GM13976 (cell line): ENCODE results near the gene TNNT2.

Source experiments
- DNase-seq: peaks from one replicate; pipeline ENCODE4 v3.0.0; 2012; ENCODE audit warnings: low spot score
- in situ Hi-C: fragments of 300-500 bp; cut with MboI; formaldehyde crosslinking; loops from one replicate; pipeline ENCODE4 v1.12.0; 2022; ENCODE audit warnings: low sequenced_read_pairs, mixed read lengths, inconsistent platforms; ENCODE audit not compliant: unreplicated experiment
- TF ChIP-seq, protein P1 (sequence below): IDR thresholded peaks from 2 replicates; pipeline ENCODE4 v1.5.1; 2012; ENCODE audit warnings: borderline replicate concordance, mild to moderate bottlenecking; ENCODE audit not compliant: insufficient read depth; ENCODE audit errors: extremely low read depth, missing control alignments, control extremely low read depth

TNNT2 gene

DNA sequence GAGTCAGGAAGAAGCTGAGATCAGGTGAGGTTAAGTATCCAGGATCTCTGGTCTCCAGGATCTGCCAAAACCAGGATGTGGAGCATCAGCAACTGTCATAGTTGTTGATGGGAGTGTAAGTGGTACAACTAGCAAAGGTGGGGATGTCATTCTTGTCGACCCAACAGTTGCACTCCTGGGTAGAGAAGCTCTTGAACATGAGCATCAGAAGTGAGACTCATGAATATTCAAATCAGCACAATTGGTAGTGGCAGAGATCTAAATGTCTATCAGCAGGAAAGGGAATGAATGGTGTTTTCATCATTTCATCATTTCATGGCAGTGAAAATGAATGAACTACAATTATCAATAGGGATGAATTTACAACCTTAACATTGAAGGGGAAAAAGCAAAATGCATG is 25.9 kb upstream of the TNNT2 start:
- in situ Hi-C loops, result no loop called here
- TF ChIP-seq, protein P1, sequence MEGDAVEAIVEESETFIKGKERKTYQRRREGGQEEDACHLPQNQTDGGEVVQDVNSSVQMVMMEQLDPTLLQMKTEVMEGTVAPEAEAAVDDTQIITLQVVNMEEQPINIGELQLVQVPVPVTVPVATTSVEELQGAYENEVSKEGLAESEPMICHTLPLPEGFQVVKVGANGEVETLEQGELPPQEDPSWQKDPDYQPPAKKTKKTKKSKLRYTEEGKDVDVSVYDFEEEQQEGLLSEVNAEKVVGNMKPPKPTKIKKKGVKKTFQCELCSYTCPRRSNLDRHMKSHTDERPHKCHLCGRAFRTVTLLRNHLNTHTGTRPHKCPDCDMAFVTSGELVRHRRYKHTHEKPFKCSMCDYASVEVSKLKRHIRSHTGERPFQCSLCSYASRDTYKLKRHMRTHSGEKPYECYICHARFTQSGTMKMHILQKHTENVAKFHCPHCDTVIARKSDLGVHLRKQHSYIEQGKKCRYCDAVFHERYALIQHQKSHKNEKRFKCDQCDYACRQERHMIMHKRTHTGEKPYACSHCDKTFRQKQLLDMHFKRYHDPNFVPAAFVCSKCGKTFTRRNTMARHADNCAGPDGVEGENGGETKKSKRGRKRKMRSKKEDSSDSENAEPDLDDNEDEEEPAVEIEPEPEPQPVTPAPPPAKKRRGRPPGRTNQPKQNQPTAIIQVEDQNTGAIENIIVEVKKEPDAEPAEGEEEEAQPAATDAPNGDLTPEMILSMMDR, result no peak
- DNase-seq, result no peak

DNA sequence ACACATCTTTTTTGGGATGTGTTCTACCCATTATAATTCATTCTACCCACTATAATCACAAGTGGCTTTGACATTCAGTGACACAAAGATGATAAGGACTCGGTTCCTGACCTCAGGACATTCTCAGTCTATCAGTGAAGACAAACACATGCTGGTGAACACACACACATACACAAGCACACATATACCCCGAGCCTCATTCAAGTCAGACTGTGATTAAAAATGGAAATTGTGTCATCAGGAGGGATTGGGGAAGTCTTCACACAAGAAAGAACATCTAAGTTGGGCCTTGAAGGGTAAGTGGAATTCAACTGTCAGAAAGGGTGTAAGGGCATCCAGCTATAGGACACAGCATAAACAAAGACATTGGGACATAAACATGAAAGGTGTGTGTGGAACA is 24.2 kb upstream of the TNNT2 start:
- in situ Hi-C loops, result no loop called here
- DNase-seq, result no peak
- TF ChIP-seq, protein P1, result no peak

DNA sequence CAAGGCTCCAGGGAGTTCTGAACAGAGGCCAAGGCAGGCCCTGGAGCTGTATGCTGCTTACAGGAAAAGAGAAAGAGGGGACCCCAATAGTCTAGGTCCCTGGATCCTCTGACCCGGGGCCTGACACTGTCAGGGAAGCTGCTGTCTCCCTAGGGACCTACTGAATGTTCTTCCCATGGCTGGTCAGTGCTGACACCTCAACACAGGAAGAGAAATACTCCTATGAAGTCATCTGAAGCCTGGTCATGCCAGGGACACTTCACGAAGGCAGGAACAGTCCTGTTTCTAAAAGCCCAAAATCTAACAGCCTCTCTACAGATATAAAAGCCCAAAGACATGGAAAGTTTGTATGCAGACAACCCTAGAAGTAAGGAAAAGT is 23.4 kb upstream of the TNNT2 start:
- in situ Hi-C loops, result no loop called here
- TF ChIP-seq, protein P1, result no peak
- no peak for DNase-seq

DNA sequence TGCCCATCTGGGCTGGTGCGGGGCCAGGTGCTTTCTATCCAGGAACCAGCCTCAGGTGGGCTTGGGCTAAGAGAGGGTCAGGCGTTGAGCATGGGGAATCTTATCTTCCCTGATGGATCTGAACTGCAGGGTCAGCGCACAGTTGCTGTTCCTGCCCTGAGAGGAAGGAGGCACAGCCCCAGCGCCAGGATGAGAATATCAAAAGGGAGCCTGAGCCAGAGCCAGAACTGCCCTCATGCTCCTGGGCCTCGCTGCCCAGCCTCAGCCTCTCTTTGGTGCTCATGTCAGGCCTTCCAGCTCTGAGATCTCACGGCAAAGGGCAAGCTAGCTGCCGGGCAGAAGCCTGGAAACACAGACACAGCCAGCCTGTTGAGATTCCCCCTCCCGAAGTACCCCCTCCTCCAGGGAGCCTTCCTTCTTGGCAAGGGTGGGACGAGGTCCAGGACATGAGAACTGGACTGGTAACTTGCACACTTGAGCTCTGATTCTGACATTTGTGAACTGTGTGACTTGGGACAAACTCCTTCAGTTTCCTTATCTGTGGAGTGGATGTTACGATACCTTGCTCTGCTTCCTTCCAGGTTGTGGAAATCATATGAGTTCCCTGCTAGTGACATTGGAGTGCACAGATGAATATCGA is 22.9 kb upstream of the TNNT2 start:
- in situ Hi-C loops, result no loop called here
- TF ChIP-seq, protein P1, result no peak
- no peak for DNase-seq

DNA sequence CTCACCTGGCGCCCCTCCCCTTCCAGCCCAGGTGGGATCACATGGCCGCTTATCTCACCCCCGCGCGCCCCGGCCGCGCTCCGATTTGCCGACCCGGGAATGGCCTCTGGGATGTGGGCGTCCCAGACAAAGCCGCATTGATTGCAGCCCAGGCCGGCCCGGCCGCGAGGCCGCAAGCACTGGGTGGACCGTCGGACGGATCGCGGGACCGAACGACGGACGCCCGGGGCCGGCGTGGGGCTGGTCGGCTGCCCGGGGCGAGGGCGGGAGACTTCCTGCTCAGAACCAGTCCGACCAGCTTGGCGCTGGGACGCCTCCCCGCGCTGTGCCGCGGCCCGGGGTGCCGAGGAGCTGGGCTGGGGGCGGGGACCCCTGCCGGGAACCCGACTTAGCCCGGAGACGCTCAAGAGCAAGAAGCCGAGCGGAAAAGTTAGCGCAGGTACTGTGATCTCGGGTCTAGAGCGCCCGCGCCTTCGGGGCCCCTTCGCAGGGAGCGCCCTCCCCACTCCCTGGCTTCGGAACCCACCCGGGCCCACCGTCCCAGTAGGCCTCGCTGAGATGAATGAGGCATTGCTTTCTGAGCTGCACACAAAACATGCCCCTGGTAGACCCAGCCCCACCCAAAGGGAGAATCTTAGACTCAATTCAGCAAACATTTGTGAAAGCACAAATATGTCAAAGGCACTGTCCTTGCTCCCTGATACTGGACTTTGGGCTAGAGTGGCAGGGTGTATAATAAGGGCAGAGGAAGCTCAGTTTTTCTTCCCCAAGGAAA is 22.1 kb upstream of the TNNT2 start:
- TF ChIP-seq, protein P1, result no peak
- in situ Hi-C loops, result no loop called here
- no peak for DNase-seq

DNA sequence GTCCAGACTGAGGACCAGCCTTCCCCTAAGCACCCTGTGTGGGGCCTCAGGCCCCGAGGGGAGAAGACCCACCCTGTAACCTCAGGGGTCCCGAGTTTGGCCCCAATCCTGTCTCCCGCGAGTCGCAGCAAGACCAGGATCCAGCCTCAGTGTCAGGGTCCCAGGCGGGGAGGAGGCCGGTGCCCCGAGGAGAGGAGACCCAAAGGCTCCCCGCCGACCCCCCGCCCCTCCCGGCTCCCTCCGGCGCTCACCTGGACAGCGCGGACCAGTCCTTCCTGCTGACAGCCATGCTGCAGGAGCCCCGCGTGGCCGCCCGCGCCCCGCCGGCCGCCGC is 21.5 kb upstream of the TNNT2 start, which contains the start of gene LAD1:
TSS of gene LAD1 (minus strand) at position 307 of the 334 bp plus-strand sequence. CDS start at position 289, 18 bp downstream.
- TF ChIP-seq, protein P1, result no peak
- in situ Hi-C loops, result no loop called here
- no peak for DNase-seq
